ENCODE results near the gene MTHFD2L. TPM values are rescaled to one million over a fixed set of nuclear protein-coding genes. Genes with fewer than 3 reads are reported as not detected.

MTHFD2L gene
- total and polyA plus RNA-seq, 10 of the 15 experiments (the other 5 are each of a cell fraction or from before 2014, with no cell fraction given) = 4.8 to 25.4 (median 14.4) TPM

GRCh38 chr4:74237425-74237966, 79.6 kb downstream of the MTHFD2L start (continued):
- TF ChIP-seq ZBTB33 (IDR thresholded peaks at IDR 0.05) (no peak), POLR2AphosphoS5 (IDR thresholded peaks at IDR 0.05; ENCODE audit: low read length) (no peak), USF2 (IDR thresholded peaks at IDR 0.05; ENCODE audit: borderline replicate concordance, low read depth, low read length) (no peak), IRF4 (IDR thresholded peaks at IDR 0.05; ENCODE audit: low read depth, low read length) (no peak)

GRCh38 chr4:74244049-74244448, 86.1 kb downstream of the MTHFD2L start:
- FAIRE-seq = no peak
- no TSS peak for BruUV-seq (replicated peaks)
- POLR2A ChIA-PET = no interaction called here
- TF ChIP-seq ZNF622 (IDR thresholded peaks at IDR 0.05) (no peak), YBX1 (IDR thresholded peaks at IDR 0.05) (no peak), MEF2B (IDR thresholded peaks at IDR 0.05; ENCODE audit: partially characterized antibody, poor library complexity, severe bottlenecking) (no peak), PML (IDR thresholded peaks at IDR 0.05; ENCODE audit: low read length) (no peak), ZBED1 (IDR thresholded peaks at IDR 0.05; ENCODE audit: borderline replicate concordance) (no peak), CEBPB (IDR thresholded peaks at IDR 0.05; ENCODE audit: borderline replicate concordance in 1 of 2, low read depth in 2 of 2, low read length in 2 of 2) (no peak), FOXM1 (IDR thresholded peaks at IDR 0.05; ENCODE audit: low read depth, low read length) (no peak), GATAD2B (conservative IDR thresholded peaks at IDR 0.05; ENCODE audit: low read depth) (no peak), REST (IDR thresholded peaks at IDR 0.05; ENCODE audit: low read depth, low read length) (no peak), ZNF384 (IDR thresholded peaks at IDR 0.05; ENCODE audit: borderline replicate concordance, low read depth, low read length) (no peak)

More at GRCh38 chr4:74244049-74244448, 86.1 kb downstream of the MTHFD2L start:
- ChIA-PET CTCF (no interaction called here), SMC1A (ENCODE audit: uncharacterized antibody, unreplicated experiment) (no interaction called here), RAD21 (ENCODE audit: unreplicated experiment) (no interaction called here)
- no peak overlapping the region for H3K4me2 ChIP-seq (ENCODE audit: control insufficient read depth, insufficient read depth)
- intact Hi-C loops (cut with micrococcal nuclease; ENCODE audit: unreplicated experiment) = no loop called here
- H3K4me1 ChIP-seq (ENCODE audit: control insufficient read depth, insufficient read depth, low read length) = no peaks in the 10 kb centered on the region
- H4K20me1 ChIP-seq (ENCODE audit: control insufficient read depth, insufficient read depth) = no peaks in the 10 kb centered on the region
- H3K36me3 ChIP-seq (ENCODE audit: control insufficient read depth in 2 of 2, insufficient read depth in 2 of 2, low read length in 1 of 2) = no peaks in the 10 kb centered on the region
- H3K79me2 ChIP-seq (ENCODE audit: control insufficient read depth, insufficient read depth, low read length) = no peaks in the 10 kb centered on the region
- DNase-seq (ENCODE audit: low read depth, low spot score) = no peak
- H3K27me3 ChIP-seq (replicated peaks in 1 of 2; ENCODE audit: control insufficient read depth in 2 of 2, insufficient read depth in 2 of 2, low read length in 1 of 2) = no peaks in the 10 kb centered on the region
- H3K27ac ChIP-seq (ENCODE audit: control insufficient read depth, insufficient read depth) = no peak overlapping the region
- H2AFZ ChIP-seq (ENCODE audit: control insufficient read depth, low read depth, low read length) = no peak overlapping the region
- ATAC-seq = no peak
- no peak overlapping the region for H3K4me3 ChIP-seq
- in situ Hi-C loops (cut with MboI) = no loop called here
- no peak overlapping the region for H3K9ac ChIP-seq (ENCODE audit: control insufficient read depth, insufficient read depth, low read length)
- no peaks in the 10 kb centered on the region for H3K9me3 ChIP-seq (replicated peaks; ENCODE audit: control insufficient read depth, insufficient read depth, low read length)
